H1 (cell line): ENCODE measurements around the gene MYBPH. TPM values are rescaled to one million over a fixed set of nuclear protein-coding genes. Genes with fewer than 3 reads are reported as not detected.

Experiments
- CTCF ChIA-PET: fragments of 300-600 bp; sonication (Branson Sonifier 250); formaldehyde crosslinking; loops from one replicate; lab custom pipeline; 2021; ENCODE audit not compliant: partially characterized antibody; lab: Charles Lee
- POLR2A ChIA-PET: fragments of 300-600 bp; sonication (Branson Sonifier 250); formaldehyde crosslinking; loops from one replicate; lab custom pipeline; 2021; ENCODE audit warnings: inconsistent platforms; ENCODE audit not compliant: partially characterized antibody; lab: Charles Lee
- DNase-seq, 2 experiments: peaks; one replicate each; pipeline versions ENCODE4 v3.0.0 to v3.0.0-alpha.2; 2010 to 2022; ENCODE audit warnings: low spot score in 2 of 2, low read depth in 1 of 2, mixed read lengths in 1 of 2
- FAIRE-seq: peaks from 2 replicates; lab custom pipeline; 2011; peaks lifted over from hg19 to GRCh38; lab: Jason Lieb, UNC
- H2AFZ ChIP-seq: 2 replicates; pipeline ENCODE4 v1.8.1; 2012; ENCODE audit warnings: low read length, inconsistent platforms
- H2AK5ac ChIP-seq: 2 replicates; pipeline ENCODE4 v1.6.1; 2013; ENCODE audit warnings: low read depth, low read length
- H2BK120ac ChIP-seq: replicated peaks from 2 replicates; pipeline ENCODE3; 2013; ENCODE audit warnings: low read depth, low read length, inconsistent platforms
- H2BK12ac ChIP-seq: 2 replicates; pipeline ENCODE4 v1.6.1; 2013; ENCODE audit warnings: low read depth, low read length
- H2BK15ac ChIP-seq: 2 replicates; pipeline ENCODE4 v1.6.1; 2013; ENCODE audit warnings: low read length
- H2BK20ac ChIP-seq: 2 replicates; pipeline ENCODE4 v1.6.1; 2013; ENCODE audit warnings: low read length
- H2BK5ac ChIP-seq: 2 replicates; pipeline ENCODE4 v1.6.1; 2013; ENCODE audit warnings: low read depth, low read length
- H3K14ac ChIP-seq: 2 replicates; pipeline ENCODE4 v1.6.1; 2013; ENCODE audit warnings: inconsistent platforms; ENCODE audit not compliant: insufficient read length
- H3K18ac ChIP-seq: 2 replicates; pipeline ENCODE4 v1.6.1; 2013; ENCODE audit warnings: low read length; ENCODE audit errors: extremely low read depth
- H3K23ac ChIP-seq: 2 replicates; pipeline ENCODE4 v1.6.1; 2013; ENCODE audit warnings: inconsistent platforms; ENCODE audit not compliant: insufficient read length
- H3K23me2 ChIP-seq: 2 replicates; pipeline ENCODE4 v1.6.1; 2013; ENCODE audit warnings: low read depth, low read length
- H3K27ac ChIP-seq: 2 replicates; pipeline ENCODE4 v1.6.1; 2011; ENCODE audit warnings: low read depth, low read length, inconsistent platforms
- H3K27me3 ChIP-seq, 4 experiments: replicated peaks in 1 of 4; 1 replicate in 1 of 4; 2 replicates in 3 of 4; pipeline versions ENCODE4 v1.6.1 to v1.8.1; 2011 to 2013; ENCODE audit warnings: low read length in 3 of 4, mild to moderate bottlenecking in 3 of 4, inconsistent platforms in 2 of 4, mixed read lengths in 2 of 4, moderate library complexity in 1 of 4; ENCODE audit not compliant: control insufficient read depth in 3 of 4, insufficient read depth in 3 of 4; ENCODE audit errors: extremely low read depth in 1 of 4
- H3K36me3 ChIP-seq, 4 experiments: 2 replicates each; pipeline versions ENCODE4 v1.6.1 to v1.8.1; 2011 to 2013; ENCODE audit warnings: mild to moderate bottlenecking in 4 of 4, low read length in 3 of 4, moderate library complexity in 2 of 4, control low read depth in 1 of 4, inconsistent platforms in 1 of 4; ENCODE audit not compliant: insufficient read depth in 4 of 4, control insufficient read depth in 2 of 4
- H3K4ac ChIP-seq: replicated peaks from 2 replicates; pipeline ENCODE3; 2013; ENCODE audit warnings: low read length, low read depth, mixed read lengths, inconsistent platforms; ENCODE audit not compliant: insufficient read length
- H3K4me1 ChIP-seq, 4 experiments: replicated peaks in 1 of 4; 1 replicate in 1 of 4; 2 replicates in 3 of 4; pipeline versions ENCODE4 v1.6.1 to v1.8.1; 2011 to 2013; ENCODE audit warnings: low read length in 3 of 4, inconsistent platforms in 2 of 4, mixed read lengths in 1 of 4; ENCODE audit not compliant: insufficient read depth in 4 of 4, control insufficient read depth in 3 of 4
- H3K4me2 ChIP-seq, 2 experiments: 2 replicates each; pipeline versions ENCODE4 v1.6.1 to v1.8.1; 2011 to 2013; ENCODE audit warnings: low read depth in 2 of 2, low read length in 2 of 2, control low read depth in 1 of 2, inconsistent platforms in 1 of 2, mild to moderate bottlenecking in 1 of 2; ENCODE audit not compliant: insufficient read depth in 1 of 2
- H3K4me3 ChIP-seq, 4 experiments: fragments of 200-600, 300-600 bp in 1 of 4; sonication (generic), shearing (Covaris generic), sonication (Bioruptor Twin) in 1 of 4; 2 replicates each; pipeline versions ENCODE4 v1.5.1 to v1.8.1; 2011 to 2016; ENCODE audit warnings: low read length in 4 of 4, low read depth in 3 of 4, control low read depth in 2 of 4, inconsistent platforms in 2 of 4, mild to moderate bottlenecking in 2 of 4, mixed read lengths in 1 of 4, moderate library complexity in 1 of 4; ENCODE audit not compliant: insufficient read depth in 2 of 4; ENCODE audit errors: extremely low read depth in 1 of 4
- H3K56ac ChIP-seq: replicated peaks from 2 replicates; pipeline ENCODE3; 2013; ENCODE audit warnings: low read depth, mild to moderate bottlenecking, mixed read lengths, low read length, inconsistent platforms; ENCODE audit not compliant: insufficient read length
- H3K79me1 ChIP-seq: 2 replicates; pipeline ENCODE4 v1.6.1; 2013; ENCODE audit warnings: low read depth, low read length, control low read depth
- H3K79me2 ChIP-seq, 2 experiments: 2 replicates each; pipeline versions ENCODE4 v1.6.1 to v1.8.1; 2012 to 2013; ENCODE audit warnings: low read length in 2 of 2, mild to moderate bottlenecking in 2 of 2, inconsistent platforms in 1 of 2; ENCODE audit not compliant: insufficient read depth in 2 of 2, control insufficient read depth in 1 of 2
- H3K9ac ChIP-seq, 4 experiments: replicated peaks in 1 of 4; 1 replicate in 1 of 4; 2 replicates in 3 of 4; pipeline versions ENCODE4 v1.6.1 to v1.8.1; 2011 to 2013; ENCODE audit warnings: low read depth in 3 of 4, low read length in 3 of 4, control low read depth in 2 of 4, mild to moderate bottlenecking in 2 of 4, moderate library complexity in 2 of 4, inconsistent platforms in 1 of 4; ENCODE audit errors: extremely low read depth in 1 of 4
- H3K9me3 ChIP-seq, 2 experiments: 2 replicates each; pipeline versions ENCODE4 v1.6.1 to v1.8.1; 2012 to 2013; ENCODE audit warnings: mild to moderate bottlenecking in 2 of 2, moderate library complexity in 2 of 2, control low read depth in 1 of 2, inconsistent platforms in 1 of 2, low read depth in 1 of 2, low read length in 1 of 2, mixed read lengths in 1 of 2; ENCODE audit not compliant: insufficient read depth in 2 of 2
- H4K20me1 ChIP-seq, 2 experiments: replicated peaks in 1 of 2; 2 replicates each; pipeline versions ENCODE3 to v1.8.1; 2011 to 2013; ENCODE audit warnings: inconsistent platforms in 2 of 2, low read length in 2 of 2, mild to moderate bottlenecking in 1 of 2; ENCODE audit not compliant: insufficient read depth in 2 of 2, control insufficient read depth in 1 of 2
- H4K5ac ChIP-seq: 2 replicates; pipeline ENCODE4 v1.6.1; 2013; ENCODE audit warnings: low read length, low read depth, mixed read lengths, inconsistent platforms; ENCODE audit not compliant: insufficient read length
- H4K8ac ChIP-seq: 2 replicates; pipeline ENCODE4 v1.8.0; 2013; ENCODE audit warnings: mild to moderate bottlenecking, moderate library complexity, low read length, inconsistent platforms; ENCODE audit not compliant: insufficient read depth; ENCODE audit errors: extremely low read depth
- H4K91ac ChIP-seq: replicated peaks from 2 replicates; pipeline ENCODE3; 2013; ENCODE audit warnings: low read length, mixed read lengths, inconsistent platforms; ENCODE audit not compliant: insufficient read length
- BRCA1 ChIP-seq: IDR thresholded peaks from 2 replicates; pipeline ENCODE4 v1.6.1; 2012; ENCODE audit warnings: low read depth, low read length, improper control_type of control experiment
- CBX5 ChIP-seq: fragments of 300-800, 300-1000 bp; sonication (generic); IDR thresholded peaks from 2 replicates; pipeline ENCODE4 v1.7.1; 2016; ENCODE audit warnings: antibody characterized with exemption, low read length, low read depth
- CHD1 ChIP-seq: IDR thresholded peaks from 2 replicates; pipeline ENCODE4 v1.6.1; 2012; ENCODE audit warnings: low read depth, low read length, improper control_type of control experiment
- EGR1 ChIP-seq: IDR thresholded peaks from 2 replicates; pipeline ENCODE4 v1.6.1; 2011; ENCODE audit warnings: low read depth, low read length, borderline replicate concordance
- EP300 ChIP-seq, 2 experiments: IDR thresholded peaks; 1 replicate in 1 of 2; 2 replicates in 1 of 2; pipeline ENCODE4 v1.6.1; 2011 to 2012; ENCODE audit warnings: low read depth in 2 of 2, low read length in 2 of 2, mild to moderate bottlenecking in 2 of 2, borderline replicate concordance in 1 of 2, inconsistent platforms in 1 of 2, moderate library complexity in 1 of 2
- GTF2F1 ChIP-seq: IDR thresholded peaks from 2 replicates; pipeline ENCODE4 v1.6.1; 2012; ENCODE audit warnings: low read depth, low read length, improper control_type of control experiment, borderline replicate concordance
- KDM5A ChIP-seq: fragments of 200-600 bp; IDR thresholded peaks from 2 replicates; pipeline ENCODE4 v1.7.1; 2012; ENCODE audit warnings: mild to moderate bottlenecking, low read length, inconsistent platforms, mixed read lengths
- SIX5 ChIP-seq: IDR thresholded peaks from 2 replicates; pipeline ENCODE4 v1.6.1; 2011; ENCODE audit warnings: mild to moderate bottlenecking, low read depth, low read length
- SP1 ChIP-seq: IDR thresholded peaks from 2 replicates; pipeline ENCODE4 v1.6.1; 2011; ENCODE audit warnings: low read depth, low read length
- SUZ12 ChIP-seq: fragments of 200-600 bp; sonication (generic); IDR thresholded peaks from 2 replicates; pipeline ENCODE4 v1.6.1; 2012; ENCODE audit warnings: mild to moderate bottlenecking, inconsistent platforms, low read length, moderate library complexity, mixed read lengths
- ZNF274 ChIP-seq: IDR thresholded peaks from 2 replicates; pipeline ENCODE4 v1.7.0; 2012; ENCODE audit warnings: low read length, borderline replicate concordance; ENCODE audit errors: extremely low read depth
- WGBS, 2 experiments: shearing (Covaris generic) in 1 of 2; methylation state at CpG; one replicate each; pipeline versions ENCODE4 v1.1.6 to v1.1.7; 2013 to 2015; ENCODE audit warnings: low lambda C conversion rate in 2 of 2, mixed read lengths in 2 of 2, inconsistent platforms in 1 of 2, low coverage in 1 of 2, missing lambda C conversion rate in 1 of 2; ENCODE audit not compliant: insufficient replicate concordance in 2 of 2, insufficient coverage in 1 of 2, insufficient read length in 1 of 2; ENCODE audit errors: extremely low coverage in 1 of 2, missing lambda C conversion rate in 1 of 2; 5-methylcytosine and 5-hydroxymethylcytosine counted together
- polyA plus RNA-seq, 7 experiments: library from polyadenylated mRNA; depleted of rRNA in 3 of 7; stranded (reverse) in 5 of 7; unstranded in 2 of 7; fragments of >200 nt in 5 of 7; fragments of 200-250 nt in 2 of 7; gene quantifications; 1 replicate in 5 of 7; 2 replicates in 1 of 7; 4 replicates in 1 of 7; pipeline versions ENCODE4 v1.2.1 to v1.2.3, GENCODE V29; 2011 to 2013; ENCODE audit warnings: missing spikeins in 2 of 7, mixed read lengths in 2 of 7
- total RNA-seq: library from RNA; stranded (reverse); fragmentation: NEBNext Ultra II Directional; extraction: Animal tissue kit (Norgen Biotek cat#: 25700); gene quantifications from 2 replicates; pipeline ENCODE4 v1.2.1, GENCODE V29; 2021
- TF ChIP-seq, protein P1 (sequence below): IDR thresholded peaks from 2 replicates; pipeline ENCODE4 v1.6.1; 2012; ENCODE audit warnings: inconsistent platforms

Gene MYBPH
- total and polyA plus RNA-seq, 2 of the 8 experiments (the other 6 are each of a cell fraction or from before 2014, with no cell fraction given) = not detected

DNA sequence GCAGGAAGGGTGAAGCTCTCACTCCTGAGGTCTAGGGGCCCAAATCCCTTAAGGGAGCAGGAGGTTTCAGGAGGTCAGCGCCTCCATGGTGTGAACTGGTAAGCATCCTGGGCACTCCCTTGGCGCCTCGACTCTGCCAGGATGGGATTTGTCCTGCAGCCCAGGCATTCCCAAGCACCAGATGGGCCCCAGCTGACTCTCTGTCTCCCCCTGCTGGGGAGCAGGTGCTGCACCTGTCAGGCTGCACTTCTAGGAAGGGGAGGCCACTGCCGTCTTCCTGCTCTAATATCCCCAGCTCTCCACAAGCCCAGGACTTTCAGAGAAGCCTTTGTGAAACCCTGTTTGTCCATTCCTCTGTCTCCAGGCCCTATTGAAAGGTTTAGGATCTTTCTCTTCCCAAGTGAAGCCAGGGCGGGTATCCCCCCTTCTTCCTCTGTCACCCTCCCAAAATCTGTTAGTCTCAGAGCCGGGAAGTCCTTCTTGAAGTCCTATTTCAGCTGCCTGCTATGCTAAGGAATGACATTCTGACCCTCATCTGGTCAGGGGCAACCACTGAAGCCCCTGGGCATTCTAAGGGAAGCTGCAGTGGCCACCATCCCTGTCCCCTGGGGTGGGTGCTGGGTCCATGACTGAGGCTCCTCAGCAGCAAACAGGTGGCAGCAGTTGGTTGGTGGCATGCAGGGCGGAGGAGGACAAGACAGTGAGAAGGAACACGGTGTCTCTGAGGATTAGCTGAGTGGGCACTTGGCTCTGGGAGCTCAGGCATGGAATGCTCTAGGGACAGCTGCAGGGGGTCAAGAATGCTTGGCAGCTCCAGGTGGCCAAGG is 3.2 kb downstream of the MYBPH start:
- H3K23me2 ChIP-seq = no peaks in the 10 kb centered on the region
- H3K27me3 ChIP-seq = no peaks in the 10 kb centered on the region
- H3K27ac ChIP-seq = no peak overlapping the region
- no peak overlapping the region for H3K23ac ChIP-seq
- no peak overlapping the region for H3K4me2 ChIP-seq
- DNase-seq (peak; percentile 68 to 92), FAIRE-seq (peak; percentile 60)
- POLR2A ChIA-PET = interaction anchor here (1.1 to 1.6 kb wide), 3 partner anchors 54 to 133 kb away, joined by 3 to 6 read pairs (median 3); no protein-coding TSS in a partner anchor
- H2BK15ac ChIP-seq = 0 out of 2 replicates have a peak overlapping the region, but pooled peaks have one; percentile 25
- no peak overlapping the region for H2AFZ ChIP-seq
- H3K56ac ChIP-seq = no peak overlapping the region
- 63% methylated on average over 8 of the region's 8 CpGs; no CpG with 5 or more reads in 1 of the 2 experiments for WGBS, 2 experiments
- no peak overlapping the region for H3K18ac ChIP-seq
- no peak overlapping the region for H3K14ac ChIP-seq
- no peak overlapping the region for H2BK120ac ChIP-seq
- CTCF ChIA-PET = interaction anchor here (0.6 to 16.8 kb wide), 46 partner anchors 9 to 474 kb away, joined by 3 to 511 read pairs (median 6); partner anchors contain the start of genes ADORA1, CHI3L1 and MYOG
- no peak overlapping the region for H3K4ac ChIP-seq
- no peak overlapping the region for H3K9ac ChIP-seq
- no peaks in the 10 kb centered on the region for H3K79me2 ChIP-seq
- H4K5ac ChIP-seq = no peak overlapping the region
- no peaks in the 10 kb centered on the region for H3K79me1 ChIP-seq
- no peak overlapping the region for H3K4me3 ChIP-seq
- no peaks in the 10 kb centered on the region for H3K9me3 ChIP-seq
- no peaks in the 10 kb centered on the region for H3K36me3 ChIP-seq
- H3K4me1 ChIP-seq = peaks cover 0 to 7% (median under 1%) of the 10 kb centered on the region in 4 experiments; a peak in 3 of 7 replicates
- H4K20me1 ChIP-seq = no peaks in the 10 kb centered on the region
- H2BK20ac ChIP-seq = no peak overlapping the region
- H4K91ac ChIP-seq = no peak overlapping the region
- H4K8ac ChIP-seq = no peak overlapping the region; the same call in 1 of the 2 replicates
- no peak overlapping the region for H2AK5ac ChIP-seq
- no peak overlapping the region for H2BK5ac ChIP-seq
- no peak overlapping the region for H2BK12ac ChIP-seq
- TF ChIP-seq, protein P1, sequence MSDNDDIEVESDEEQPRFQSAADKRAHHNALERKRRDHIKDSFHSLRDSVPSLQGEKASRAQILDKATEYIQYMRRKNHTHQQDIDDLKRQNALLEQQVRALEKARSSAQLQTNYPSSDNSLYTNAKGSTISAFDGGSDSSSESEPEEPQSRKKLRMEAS = peak; percentile 69
- TF ChIP-seq SP1 = no peak
- no peak for TF ChIP-seq ZNF274
- TF ChIP-seq BRCA1 = no peak
- TF ChIP-seq SIX5 = no peak
- TF ChIP-seq CBX5 = no peak
- TF ChIP-seq GTF2F1 = no peak
- no peak for TF ChIP-seq CHD1
- TF ChIP-seq KDM5A = no peak
- TF ChIP-seq EP300 (IDR thresholded peaks at IDR 0.05; ENCODE audit: borderline replicate concordance in 1 of 2, low read depth in 2 of 2, low read length in 2 of 2) = no peak
- no peak for TF ChIP-seq EGR1
- TF ChIP-seq SUZ12 = no peak
